Activated T-cell treated with anti-CD3 and anti-CD28 coated beads, Interleukin-2, amount 50 U/mL, for 24 hours (primary cell): ENCODE results near the gene SLX1A.
"Not testable (repeated sequence)": the region's sequence is repeated elsewhere in the genome, so short reads cannot be mapped to it uniquely, and the experiment has no call there.

ENCODE experiments used
- DNase-seq: peaks from one replicate; pipeline ENCODE4 v3.0.0-alpha.2; 2020
- H3K27ac Mint-ChIP-seq: 2 replicates; pipeline ENCODE4 v1.8.0; 2020; ENCODE audit warnings: mild to moderate bottlenecking, mixed read lengths
- H3K27me3 Mint-ChIP-seq: 2 replicates; pipeline ENCODE4 v1.8.0; 2020; ENCODE audit warnings: mixed read lengths
- H3K36me3 Mint-ChIP-seq: 2 replicates; pipeline ENCODE4 v1.8.0; 2020; ENCODE audit warnings: low read depth, mixed read lengths
- H3K4me1 Mint-ChIP-seq: 2 replicates; pipeline ENCODE4 v1.8.0; 2020; ENCODE audit warnings: low read depth, mixed read lengths
- H3K4me3 Mint-ChIP-seq: 2 replicates; pipeline ENCODE4 v1.8.0; 2020; ENCODE audit warnings: mild to moderate bottlenecking, moderate library complexity, mixed read lengths
- H3K9me3 Mint-ChIP-seq: 2 replicates; pipeline ENCODE4 v1.8.0; 2020; ENCODE audit warnings: mixed read lengths

The SLX1A gene

DNA sequence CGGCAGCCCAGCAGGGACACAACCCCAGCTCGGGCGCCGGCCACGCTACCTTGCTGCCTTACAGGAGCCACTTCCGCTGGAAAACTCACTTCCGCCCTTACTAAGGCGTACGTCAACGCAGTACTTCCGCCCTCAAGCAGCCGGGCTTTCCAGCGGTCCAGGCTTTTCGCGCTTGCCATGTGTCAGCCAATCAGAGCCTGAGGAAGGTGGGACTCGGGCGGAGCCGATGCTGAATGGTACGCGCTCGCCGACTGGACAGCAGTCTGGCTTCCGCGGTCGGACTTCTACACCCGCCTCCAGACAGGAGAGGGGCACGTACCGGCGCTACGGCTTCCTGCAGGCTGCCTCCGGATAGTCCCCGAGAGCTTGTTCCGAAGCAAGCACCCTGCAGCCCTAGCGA is at the start of gene SLX1A, which contains the start of gene BOLA2B:
Gene SLX1A, plus strand, starts transcription at position 261 of the 400 bp plus-strand sequence. CDS start 210 bp downstream, outside the sequence.
Gene BOLA2B, minus strand, starts transcription at position 52 of the 400 bp plus-strand sequence. CDS start 71 bp downstream, outside the sequence.
- H3K4me1 Mint-ChIP-seq, result not testable (repeated sequence)

DNA sequence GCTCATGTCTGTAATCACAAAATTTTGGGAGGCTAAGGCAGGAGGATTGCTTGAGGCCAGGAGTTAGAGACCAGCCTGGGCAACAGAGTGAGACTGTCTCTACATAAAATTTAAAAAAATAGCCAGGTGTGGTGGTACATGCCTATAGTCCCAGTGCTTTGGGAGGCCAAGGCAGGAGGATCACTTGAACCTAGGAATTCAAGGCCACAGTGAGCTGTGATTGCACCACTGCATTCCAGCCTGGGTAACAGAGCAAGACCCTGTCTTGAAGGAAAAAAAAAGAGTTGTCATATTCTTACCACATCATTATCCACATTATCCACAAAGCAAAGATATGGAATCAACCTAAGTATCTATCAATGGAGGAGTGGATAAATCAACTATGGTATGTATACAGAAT is 49.7 kb upstream of the SLX1A start:
- peaks cover 20% of the 10 kb centered on the region for H3K4me1 Mint-ChIP-seq

More for the DNA sequence above, at the start of gene SLX1A, which contains the start of gene BOLA2B:
- H3K9me3 Mint-ChIP-seq, DNase-seq, H3K36me3 Mint-ChIP-seq, H3K27ac Mint-ChIP-seq, H3K27me3 Mint-ChIP-seq, H3K4me3 Mint-ChIP-seq: not testable (repeated sequence)

DNA sequence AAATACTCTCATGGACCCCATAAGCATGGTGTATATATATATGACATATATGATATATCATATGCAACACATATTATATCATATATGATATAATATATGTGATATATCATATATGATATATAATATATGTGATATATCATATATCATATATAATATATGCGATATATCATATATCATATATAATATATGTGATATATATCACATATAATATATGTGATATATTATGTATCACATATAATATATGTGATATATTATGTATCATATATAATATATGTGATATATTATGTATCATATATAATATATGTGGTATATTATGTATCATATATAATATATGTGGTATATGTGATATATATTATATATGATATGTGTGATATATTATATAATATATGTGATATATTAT is 48.8 kb upstream of the SLX1A start:
- peaks cover 2% of the 10 kb centered on the region for H3K36me3 Mint-ChIP-seq
- no peak overlapping the region for H3K4me3 Mint-ChIP-seq
- no peaks in the 10 kb centered on the region for H3K27me3 Mint-ChIP-seq
- peaks cover 5% of the 10 kb centered on the region for H3K9me3 Mint-ChIP-seq
- H3K27ac Mint-ChIP-seq, result no peak overlapping the region
- no peak for DNase-seq
- peaks cover 13% of the 10 kb centered on the region for H3K4me1 Mint-ChIP-seq

More for the DNA sequence above, 49.7 kb upstream of the SLX1A start:
- no peaks in the 10 kb centered on the region for H3K36me3 Mint-ChIP-seq
- no peak overlapping the region for H3K27ac Mint-ChIP-seq
- H3K9me3 Mint-ChIP-seq, result no peaks in the 10 kb centered on the region
- H3K4me3 Mint-ChIP-seq, result no peak overlapping the region
- no peaks in the 10 kb centered on the region for H3K27me3 Mint-ChIP-seq
- no peak for DNase-seq

DNA sequence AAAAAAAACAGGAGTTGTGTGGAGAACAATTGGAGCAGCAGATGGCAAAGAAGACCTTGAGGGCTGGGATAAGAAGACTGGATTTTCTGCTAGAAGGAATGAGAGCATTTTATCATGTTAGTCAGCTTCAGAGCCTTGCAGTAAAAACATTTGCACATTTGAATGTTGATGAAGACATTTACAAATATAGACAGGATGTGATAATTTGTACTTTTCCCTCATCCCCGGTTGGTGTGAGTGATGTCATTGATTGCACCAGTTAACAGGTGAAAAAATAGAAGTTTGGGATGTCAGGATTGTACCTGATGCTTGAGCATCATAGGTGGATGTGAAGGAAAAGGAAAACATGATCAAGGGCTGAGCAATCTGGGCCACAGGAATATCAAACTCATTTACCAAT is 48.0 kb upstream of the SLX1A start:
- no peak overlapping the region for H3K27ac Mint-ChIP-seq
- no peak for DNase-seq
- H3K27me3 Mint-ChIP-seq, result no peaks in the 10 kb centered on the region
- no peak overlapping the region for H3K4me3 Mint-ChIP-seq
- peaks cover 2% of the 10 kb centered on the region for H3K36me3 Mint-ChIP-seq
- H3K9me3 Mint-ChIP-seq, result peaks cover 5% of the 10 kb centered on the region
- H3K4me1 Mint-ChIP-seq, result peaks cover 12% of the 10 kb centered on the region

DNA sequence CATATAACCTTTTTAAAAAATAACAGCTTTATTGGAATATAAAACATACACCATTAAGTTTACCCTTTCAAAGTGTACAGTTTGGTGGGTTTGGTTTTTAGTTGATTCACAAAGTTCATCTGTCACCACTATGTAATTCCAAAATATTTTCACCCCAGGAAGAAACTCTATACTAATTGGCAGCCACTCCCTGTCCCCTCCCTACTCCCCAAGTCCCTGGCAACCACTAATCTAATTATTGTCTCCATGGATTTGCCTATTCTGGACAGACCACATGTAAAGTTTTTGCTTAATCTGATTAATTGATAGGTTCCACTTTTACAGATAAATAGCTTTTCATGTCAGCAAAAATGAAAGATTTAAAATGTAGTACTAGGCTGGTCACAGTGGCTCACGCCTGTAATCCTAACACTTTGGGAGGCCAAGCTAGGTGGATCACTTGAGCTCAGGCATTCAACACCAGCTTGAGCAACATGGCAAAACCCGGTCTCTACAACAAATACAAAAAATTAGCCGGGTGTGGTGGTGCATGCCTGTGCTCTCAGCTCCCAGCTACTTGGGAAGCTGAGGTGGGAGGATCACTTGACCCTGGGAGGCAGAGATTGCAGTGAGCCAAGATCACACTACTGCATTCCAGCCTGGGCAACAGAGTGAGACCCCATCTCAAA is 45.7 kb upstream of the SLX1A start:
- Mint-ChIP-seq H3K4me3 (no peak overlapping the region), H3K4me1 (peaks cover 5% of the 10 kb centered on the region)

DNA sequence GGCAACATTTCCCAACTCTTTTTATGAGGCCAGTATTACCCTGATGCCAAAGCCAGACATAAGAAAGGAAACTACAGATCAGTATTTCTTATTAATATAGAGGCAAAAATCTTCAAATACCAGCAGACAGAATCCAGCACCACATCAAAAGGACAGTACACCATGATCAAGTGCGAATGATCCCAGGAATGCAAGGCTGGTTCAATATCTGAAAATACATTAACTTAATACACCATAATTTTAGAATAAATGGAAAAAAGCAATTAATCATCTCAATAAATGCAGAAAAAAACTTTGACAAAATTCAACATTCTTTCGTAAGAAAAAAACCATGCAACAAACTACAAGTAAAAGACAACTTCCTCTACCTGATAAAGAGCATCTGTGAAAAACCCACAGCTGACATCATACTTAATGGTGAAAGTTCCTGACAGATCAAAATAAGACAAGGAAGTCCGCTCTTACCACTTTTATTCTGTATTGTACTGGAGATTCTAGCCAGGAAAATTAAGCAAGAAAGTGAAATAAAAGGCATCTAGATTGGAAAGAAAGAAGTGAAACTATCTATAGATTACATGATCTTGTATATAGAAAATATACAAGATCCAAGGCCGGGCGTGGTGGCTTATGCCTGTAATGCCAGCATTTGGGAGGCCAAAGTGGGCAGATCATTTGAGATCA is 44.3 kb upstream of the SLX1A start:
- DNase-seq, result no peak
- H3K4me3 Mint-ChIP-seq, result no peak overlapping the region
- H3K27me3 Mint-ChIP-seq, result no peaks in the 10 kb centered on the region
- H3K9me3 Mint-ChIP-seq, result peaks cover 5% of the 10 kb centered on the region
- H3K27ac Mint-ChIP-seq, result no peak overlapping the region
- peaks cover 2% of the 10 kb centered on the region for H3K36me3 Mint-ChIP-seq
- H3K4me1 Mint-ChIP-seq, result no peaks in the 10 kb centered on the region

More for the DNA sequence above, 45.7 kb upstream of the SLX1A start:
- peaks cover 2% of the 10 kb centered on the region for H3K36me3 Mint-ChIP-seq
- DNase-seq, result no peak
- H3K27ac Mint-ChIP-seq, result no peak overlapping the region
- no peaks in the 10 kb centered on the region for H3K27me3 Mint-ChIP-seq
- H3K9me3 Mint-ChIP-seq, result peaks cover 5% of the 10 kb centered on the region

DNA sequence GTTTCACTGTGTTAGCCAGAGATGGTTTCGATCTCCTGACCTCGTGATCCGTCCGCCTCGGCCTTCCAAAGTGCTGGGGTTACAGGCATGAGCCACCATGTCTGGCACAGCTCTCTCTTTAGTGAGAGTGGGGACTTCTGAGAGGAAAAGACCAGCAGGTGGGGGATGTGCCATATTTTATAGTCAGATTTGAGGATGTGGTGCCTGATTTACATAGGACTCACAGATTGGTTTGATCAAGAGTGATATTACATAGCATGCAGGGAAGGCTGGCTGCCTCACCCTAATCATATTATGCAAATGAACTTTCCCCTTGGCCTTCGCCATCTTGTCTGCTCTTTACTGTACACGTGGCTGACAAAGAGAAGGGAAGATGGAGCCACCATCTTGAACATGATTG is 42.6 kb upstream of the SLX1A start:
- Mint-ChIP-seq H3K9me3 (peaks cover 5% of the 10 kb centered on the region), H3K36me3 (peaks cover 2% of the 10 kb centered on the region), H3K27me3 (no peaks in the 10 kb centered on the region), H3K4me3 (no peak overlapping the region), H3K27ac (no peak overlapping the region), H3K4me1 (no peaks in the 10 kb centered on the region)
- DNase-seq, result no peak

DNA sequence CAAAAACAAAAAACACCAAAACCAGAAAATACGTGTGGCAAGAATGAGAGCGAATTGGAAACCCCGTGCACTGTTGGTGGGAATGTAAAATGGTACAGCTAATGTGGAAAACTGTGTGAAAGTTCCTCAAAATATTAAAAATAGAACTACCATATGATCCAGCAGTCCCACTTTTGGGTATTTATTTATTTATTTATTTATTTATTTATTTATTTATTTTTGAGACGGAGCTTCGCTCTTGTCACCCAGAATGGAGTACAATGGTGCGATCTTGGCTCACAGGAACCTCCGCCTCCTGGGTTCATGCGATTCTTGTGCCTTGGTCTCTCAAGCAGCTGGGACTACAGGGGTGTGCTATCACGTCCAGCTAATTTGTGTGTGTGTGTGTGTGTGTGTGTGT is 41.2 kb upstream of the SLX1A start:
- H3K9me3 Mint-ChIP-seq, result peaks cover 5% of the 10 kb centered on the region
- no peak for DNase-seq
- H3K4me1 Mint-ChIP-seq, result no peaks in the 10 kb centered on the region
- no peak overlapping the region for H3K4me3 Mint-ChIP-seq
- H3K27me3 Mint-ChIP-seq, result no peaks in the 10 kb centered on the region
- no peak overlapping the region for H3K27ac Mint-ChIP-seq
- peaks cover 2% of the 10 kb centered on the region for H3K36me3 Mint-ChIP-seq

DNA sequence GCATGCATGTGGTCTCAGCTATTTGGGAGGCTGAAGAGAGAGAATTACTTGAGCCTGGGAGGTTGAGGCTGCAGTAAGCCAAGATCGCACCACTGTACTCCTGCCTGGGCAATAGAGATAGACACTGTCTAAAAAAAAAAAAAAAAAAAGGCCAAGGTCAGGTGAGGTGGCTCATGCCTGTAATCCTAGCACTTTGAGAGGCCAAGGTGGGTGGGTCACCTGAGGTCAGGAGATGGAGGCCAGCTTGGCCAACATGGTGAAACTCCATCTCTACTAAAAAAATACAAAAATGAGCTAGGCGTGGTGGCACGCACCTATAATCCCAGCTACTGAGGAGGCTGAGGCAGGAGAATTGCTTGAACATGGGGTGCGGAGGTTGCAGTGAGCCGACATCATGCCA is 38.5 kb upstream of the SLX1A start:
- H3K9me3 Mint-ChIP-seq, result no peaks in the 10 kb centered on the region
- H3K27me3 Mint-ChIP-seq, result no peaks in the 10 kb centered on the region
- no peak overlapping the region for H3K27ac Mint-ChIP-seq
- no peaks in the 10 kb centered on the region for H3K4me1 Mint-ChIP-seq
- no peaks in the 10 kb centered on the region for H3K36me3 Mint-ChIP-seq
- no peak for DNase-seq
- H3K4me3 Mint-ChIP-seq, result no peak overlapping the region

DNA sequence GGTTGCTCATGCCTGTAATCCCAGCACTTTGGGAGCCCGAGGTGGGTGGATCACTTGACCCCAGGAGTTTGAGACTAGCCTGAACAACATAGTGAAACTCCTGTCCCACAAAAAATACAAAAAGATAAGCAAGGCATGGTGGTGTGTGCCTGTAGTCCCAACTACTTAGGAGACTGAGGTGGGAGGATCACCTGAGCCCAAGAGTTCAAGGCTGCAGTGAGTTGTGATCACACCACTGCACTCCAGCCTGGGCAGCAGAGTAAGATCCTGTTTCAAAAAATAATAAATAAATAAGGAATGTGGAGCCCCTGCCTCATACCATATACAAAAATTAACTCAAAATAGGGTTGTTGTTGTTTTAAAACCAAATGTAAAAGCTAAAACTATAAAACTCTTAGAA is 36.5 kb upstream of the SLX1A start:
- H3K4me3 Mint-ChIP-seq, result no peak overlapping the region
- H3K4me1 Mint-ChIP-seq, result no peaks in the 10 kb centered on the region
- H3K36me3 Mint-ChIP-seq, result no peaks in the 10 kb centered on the region
- no peaks in the 10 kb centered on the region for H3K27me3 Mint-ChIP-seq
- no peak overlapping the region for H3K27ac Mint-ChIP-seq
- no peaks in the 10 kb centered on the region for H3K9me3 Mint-ChIP-seq
- DNase-seq, result no peak

DNA sequence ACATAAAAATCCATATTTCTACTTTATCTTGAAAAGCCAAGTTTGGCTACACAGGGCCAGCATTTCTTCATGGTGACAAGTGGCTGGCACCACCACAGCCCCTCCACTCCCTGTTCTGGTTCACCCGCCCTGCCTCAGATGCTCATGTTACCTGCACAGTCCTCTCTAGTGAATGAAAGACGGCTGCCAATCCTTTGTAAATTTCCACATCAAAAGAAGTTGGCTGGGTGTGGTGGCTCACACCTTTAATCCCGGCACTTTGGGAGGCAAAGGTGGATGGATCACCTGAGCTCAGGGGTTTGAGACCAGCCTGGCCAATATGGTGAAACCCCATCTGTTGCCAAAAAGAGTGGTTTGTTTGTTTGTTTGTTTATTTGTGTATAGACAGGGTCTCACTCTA is 30.1 kb upstream of the SLX1A start:
- Mint-ChIP-seq H3K9me3 (no peaks in the 10 kb centered on the region), H3K4me1 (peaks cover 23% of the 10 kb centered on the region), H3K4me3 (no peak overlapping the region), H3K27ac (no peak overlapping the region), H3K27me3 (no peaks in the 10 kb centered on the region), H3K36me3 (no peaks in the 10 kb centered on the region)
- DNase-seq, result no peak

DNA sequence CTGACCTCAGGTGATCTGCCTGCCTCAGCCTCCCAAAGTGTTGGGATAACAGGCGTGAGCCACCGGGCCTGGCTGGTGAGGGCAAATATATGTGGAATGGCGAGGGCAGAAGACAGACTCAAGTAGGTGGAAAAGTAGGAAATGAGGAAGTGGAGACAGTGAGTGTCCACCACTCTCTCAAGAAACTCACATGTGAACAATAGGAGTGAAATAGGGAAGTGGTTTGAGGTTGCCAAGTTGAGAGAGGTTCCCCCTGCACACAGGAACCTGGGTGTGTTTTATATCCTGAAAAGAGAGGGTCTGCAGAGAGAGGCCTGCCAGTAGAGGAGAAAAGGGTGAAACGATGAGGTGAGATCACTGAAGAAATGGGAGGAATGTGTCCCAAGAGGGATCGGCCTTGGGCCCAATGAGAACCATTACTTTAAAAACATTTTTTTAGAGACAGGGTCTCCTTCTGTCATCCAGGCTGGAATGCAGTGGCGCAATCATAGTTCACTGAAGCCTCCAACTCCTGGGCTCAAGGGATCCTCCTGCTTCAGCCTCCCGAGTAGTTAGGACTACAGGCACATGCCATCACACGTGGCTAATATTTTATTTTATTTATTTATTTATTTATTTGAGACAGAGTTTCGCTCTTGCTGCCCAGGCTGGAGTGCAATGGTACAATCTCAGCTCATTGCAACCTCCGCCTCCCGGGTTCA is 27.3 kb upstream of the SLX1A start:
- Mint-ChIP-seq H3K9me3 (no peaks in the 10 kb centered on the region), H3K4me3 (no peak overlapping the region), H3K4me1 (peaks cover 23% of the 10 kb centered on the region), H3K36me3 (no peaks in the 10 kb centered on the region), H3K27me3 (no peaks in the 10 kb centered on the region), H3K27ac (peak overlapping the region; percentile 48)
- DNase-seq, result no peak

DNA sequence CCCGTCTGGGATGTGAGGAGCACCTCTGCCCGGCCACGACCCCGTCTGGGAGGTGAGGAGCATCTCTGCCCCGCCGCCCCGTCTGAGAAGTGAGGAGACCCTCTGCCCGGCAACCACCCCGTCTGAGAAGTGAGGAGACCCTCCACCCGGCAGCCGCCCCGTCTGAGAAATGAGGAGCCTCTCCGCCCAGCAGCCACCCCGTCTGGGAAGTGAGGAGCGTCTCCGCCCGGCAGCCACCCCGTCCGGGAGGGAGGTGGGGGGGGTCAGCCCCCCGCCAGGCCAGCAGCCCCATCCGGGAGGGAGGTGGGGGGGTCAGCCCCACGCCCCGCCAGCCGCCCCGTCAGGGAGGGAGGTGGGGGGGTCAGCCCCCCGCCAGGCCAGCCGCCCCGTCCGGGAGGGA is 24.9 kb upstream of the SLX1A start:
- H3K9me3 Mint-ChIP-seq, DNase-seq, H3K27me3 Mint-ChIP-seq, H3K4me3 Mint-ChIP-seq, H3K27ac Mint-ChIP-seq, H3K36me3 Mint-ChIP-seq: not testable (repeated sequence)
- peaks cover 18% of the 10 kb centered on the region for H3K4me1 Mint-ChIP-seq

DNA sequence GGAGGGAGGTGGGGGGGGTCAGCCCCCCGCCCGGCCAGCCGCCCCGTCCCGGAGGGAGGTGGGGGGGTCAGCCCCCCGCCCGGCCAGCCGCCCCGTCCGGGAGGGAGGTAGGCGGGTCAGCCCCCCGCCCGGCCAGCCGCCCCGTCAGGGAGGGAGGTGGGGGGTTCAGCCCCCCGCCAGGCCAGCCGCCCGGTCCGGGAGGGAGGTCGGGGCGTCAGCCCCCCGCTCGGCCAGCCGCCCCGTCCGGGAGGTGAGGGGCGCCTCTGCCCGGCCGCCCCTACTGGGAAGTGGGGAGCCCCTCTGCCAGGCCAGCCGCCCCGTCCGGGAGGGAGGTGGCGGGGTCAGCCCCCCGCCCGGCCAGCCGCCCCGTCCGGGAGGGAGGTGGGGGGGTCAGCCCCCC is 24.3 kb upstream of the SLX1A start:
- DNase-seq, H3K27me3 Mint-ChIP-seq, H3K36me3 Mint-ChIP-seq, H3K27ac Mint-ChIP-seq, H3K9me3 Mint-ChIP-seq, H3K4me3 Mint-ChIP-seq: not testable (repeated sequence)
- H3K4me1 Mint-ChIP-seq, result peaks cover 18% of the 10 kb centered on the region

DNA sequence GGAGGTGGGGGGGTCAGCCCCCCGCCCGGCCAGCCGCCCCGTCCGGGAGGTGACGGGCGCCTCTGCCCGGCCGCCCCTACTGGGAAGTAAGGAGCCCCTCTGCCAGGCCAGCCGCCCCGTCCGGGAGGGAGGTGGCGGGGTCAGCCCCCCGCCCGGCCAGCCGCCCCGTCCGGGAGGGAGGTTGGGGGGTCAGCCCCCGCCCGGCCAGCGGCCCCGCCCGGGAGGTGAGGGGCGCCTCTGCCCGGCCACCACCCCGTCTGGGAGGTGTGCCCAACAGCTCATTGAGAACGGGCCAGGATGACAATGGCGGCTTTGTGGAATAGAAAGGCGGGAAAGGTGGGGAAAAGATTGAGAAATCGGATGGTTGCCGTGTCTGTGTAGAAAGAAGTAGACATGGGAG is 23.5 kb upstream of the SLX1A start:
- not testable (repeated sequence) for H3K4me3 Mint-ChIP-seq, DNase-seq, H3K36me3 Mint-ChIP-seq, H3K9me3 Mint-ChIP-seq, H3K27me3 Mint-ChIP-seq, H3K27ac Mint-ChIP-seq
- H3K4me1 Mint-ChIP-seq, result peaks cover 17% of the 10 kb centered on the region
